Astrocyte of the spinal cord (primary cell): ENCODE measurements around the gene GLB1L2.

Source experiments
- DNase-seq: peaks from one replicate; pipeline ENCODE4 v3.0.0; 2011; ENCODE audit warnings: low read depth, low spot score
- H3K4me3 ChIP-seq: 2 replicates; pipeline ENCODE4 v1.5.1; 2011; ENCODE audit warnings: low read depth, mild to moderate bottlenecking, low read length, moderate library complexity
- CTCF ChIP-seq: IDR thresholded peaks from 2 replicates; pipeline ENCODE4 v1.5.1; 2012; ENCODE audit warnings: low read depth, mild to moderate bottlenecking, low read length, inconsistent platforms
- in situ Hi-C: cut with HindIII; loops from 2 replicates; pipeline ENCODE4 v1.10.0; 2017; ENCODE audit warnings: low sequenced_read_pairs

The GLB1L2 gene

DNA sequence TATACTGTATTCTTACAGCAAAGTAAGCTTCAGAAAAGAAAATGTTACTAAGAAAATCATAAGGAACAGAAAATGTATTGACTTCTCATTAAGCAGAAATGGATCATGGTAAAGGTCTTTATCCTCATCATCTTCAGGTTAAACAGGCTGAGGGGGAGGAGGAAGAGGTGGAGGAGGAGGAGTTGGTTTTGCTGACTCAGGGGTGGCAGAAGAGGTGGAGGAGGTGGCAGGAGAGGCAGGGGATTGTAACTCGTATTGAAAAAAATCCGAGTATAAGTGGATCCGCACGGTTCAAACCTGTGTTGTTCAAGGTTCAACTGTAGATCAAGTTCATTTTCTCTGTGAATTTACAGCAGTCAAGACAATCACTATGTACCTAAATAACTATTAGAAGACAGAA, 42.6 kb upstream of the GLB1L2 start:
- no peak for DNase-seq
- no peak overlapping the region for H3K4me3 ChIP-seq
- in situ Hi-C loops, result no loop called here
- no peak for TF ChIP-seq CTCF

- no peak for DNase-seq
- in situ Hi-C loops, result no loop called here
- TF ChIP-seq CTCF, result no peak
These were observed 42.0 kb upstream of the GLB1L2 start for GRCh38 chr11:134289789-134290188.

GRCh38 chr11:134290646-134291045, 41.1 kb upstream of the GLB1L2 start:
- TF ChIP-seq CTCF, result no peak
- in situ Hi-C loops, result no loop called here
- no peak overlapping the region for H3K4me3 ChIP-seq
- no peak for DNase-seq

More at GRCh38 chr11:134289789-134290188, 42.0 kb upstream of the GLB1L2 start:
- H3K4me3 ChIP-seq, result no peak overlapping the region

DNA sequence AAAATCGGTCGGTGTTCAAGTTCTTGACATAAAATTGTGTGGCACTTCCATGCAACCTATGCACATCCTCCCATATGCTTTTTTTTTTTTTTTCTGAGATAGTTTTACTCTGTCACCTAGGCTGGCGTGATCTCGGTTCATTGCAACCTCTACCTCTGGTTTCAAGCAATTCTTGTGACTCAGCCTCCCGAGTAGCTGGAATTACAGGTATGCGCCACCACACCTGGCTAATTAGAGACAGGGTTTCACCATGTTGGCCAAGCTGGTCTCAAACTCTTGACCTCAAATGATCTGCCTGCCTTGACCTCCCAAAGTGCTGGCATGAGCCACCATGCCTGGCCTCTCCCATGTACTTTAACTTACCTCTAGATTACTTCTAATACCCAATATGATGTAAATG, 40.6 kb upstream of the GLB1L2 start:
- in situ Hi-C loops, result no loop called here
- DNase-seq, result no peak
- H3K4me3 ChIP-seq, result no peak overlapping the region
- TF ChIP-seq CTCF, result no peak

- no peak for TF ChIP-seq CTCF
- H3K4me3 ChIP-seq, result no peak overlapping the region
- in situ Hi-C loops, result no loop called here
- DNase-seq, result no peak
These were observed 39.1 kb upstream of the GLB1L2 start for GRCh38 chr11:134292661-134293060.

GRCh38 chr11:134293119-134294113, 38.4 kb upstream of the GLB1L2 start:
- H3K4me3 ChIP-seq, result no peak overlapping the region
- no peak for TF ChIP-seq CTCF
- no peak for DNase-seq
- in situ Hi-C loops, result no loop called here
